ENCODE data around the gene P3H1.

Gene P3H1

GRCh38 chr1:42721926-42722325 is 44.9 kb downstream of the P3H1 start:
- TF ChIP-seq FOXP2 (optimal IDR thresholded peaks at IDR 0.05; ENCODE audit: borderline replicate concordance, extremely low read depth, extremely low read length, insufficient read depth): no peak

DNA sequence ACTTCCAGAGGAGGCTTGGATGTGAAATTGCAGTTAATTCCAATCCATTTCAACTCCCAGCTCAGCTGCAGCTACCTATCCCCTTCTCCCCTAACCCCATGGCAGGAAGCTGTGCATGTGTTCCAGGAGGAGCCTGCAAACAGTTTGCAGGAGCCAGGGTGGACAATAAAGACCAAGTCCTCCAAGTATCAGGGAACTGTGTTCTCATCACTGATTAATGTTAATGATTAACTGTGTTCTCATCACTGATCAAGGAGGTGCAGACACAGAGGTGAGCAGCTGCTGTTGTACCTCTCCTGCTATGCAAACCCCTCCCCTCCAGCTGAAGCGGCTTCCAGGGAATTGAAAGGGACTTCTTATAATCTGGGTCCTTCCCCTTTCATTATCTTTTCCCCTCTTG is 46.0 kb downstream of the P3H1 start:
- TF ChIP-seq SIN3A (IDR thresholded peaks at IDR 0.05; ENCODE audit: borderline replicate concordance, insufficient read depth, low read length) (no peak), TAF1 (IDR thresholded peaks at IDR 0.05; ENCODE audit: borderline replicate concordance, insufficient read depth, low read length) (no peak), POLR2AphosphoS5 (IDR thresholded peaks at IDR 0.05; ENCODE audit: low read depth, low read length) (no peak), FOXP2 (optimal IDR thresholded peaks at IDR 0.05; ENCODE audit: borderline replicate concordance, extremely low read depth, extremely low read length, insufficient read depth) (no peak)
- TF ChIP-seq, protein P1, sequence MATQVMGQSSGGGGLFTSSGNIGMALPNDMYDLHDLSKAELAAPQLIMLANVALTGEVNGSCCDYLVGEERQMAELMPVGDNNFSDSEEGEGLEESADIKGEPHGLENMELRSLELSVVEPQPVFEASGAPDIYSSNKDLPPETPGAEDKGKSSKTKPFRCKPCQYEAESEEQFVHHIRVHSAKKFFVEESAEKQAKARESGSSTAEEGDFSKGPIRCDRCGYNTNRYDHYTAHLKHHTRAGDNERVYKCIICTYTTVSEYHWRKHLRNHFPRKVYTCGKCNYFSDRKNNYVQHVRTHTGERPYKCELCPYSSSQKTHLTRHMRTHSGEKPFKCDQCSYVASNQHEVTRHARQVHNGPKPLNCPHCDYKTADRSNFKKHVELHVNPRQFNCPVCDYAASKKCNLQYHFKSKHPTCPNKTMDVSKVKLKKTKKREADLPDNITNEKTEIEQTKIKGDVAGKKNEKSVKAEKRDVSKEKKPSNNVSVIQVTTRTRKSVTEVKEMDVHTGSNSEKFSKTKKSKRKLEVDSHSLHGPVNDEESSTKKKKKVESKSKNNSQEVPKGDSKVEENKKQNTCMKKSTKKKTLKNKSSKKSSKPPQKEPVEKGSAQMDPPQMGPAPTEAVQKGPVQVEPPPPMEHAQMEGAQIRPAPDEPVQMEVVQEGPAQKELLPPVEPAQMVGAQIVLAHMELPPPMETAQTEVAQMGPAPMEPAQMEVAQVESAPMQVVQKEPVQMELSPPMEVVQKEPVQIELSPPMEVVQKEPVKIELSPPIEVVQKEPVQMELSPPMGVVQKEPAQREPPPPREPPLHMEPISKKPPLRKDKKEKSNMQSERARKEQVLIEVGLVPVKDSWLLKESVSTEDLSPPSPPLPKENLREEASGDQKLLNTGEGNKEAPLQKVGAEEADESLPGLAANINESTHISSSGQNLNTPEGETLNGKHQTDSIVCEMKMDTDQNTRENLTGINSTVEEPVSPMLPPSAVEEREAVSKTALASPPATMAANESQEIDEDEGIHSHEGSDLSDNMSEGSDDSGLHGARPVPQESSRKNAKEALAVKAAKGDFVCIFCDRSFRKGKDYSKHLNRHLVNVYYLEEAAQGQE (IDR thresholded peaks at IDR 0.05; ENCODE audit: insufficient read depth in 1 of 2, low read depth in 2 of 2, low read length in 2 of 2): no peak

GRCh38 chr1:42713293-42713692 is 53.5 kb downstream of the P3H1 start:
- no peak for TF ChIP-seq TAF1 (IDR thresholded peaks at IDR 0.05; ENCODE audit: borderline replicate concordance, insufficient read depth, low read length)
- no peak for TF ChIP-seq POLR2AphosphoS5 (IDR thresholded peaks at IDR 0.05; ENCODE audit: low read depth, low read length)
- TF ChIP-seq, protein P1 (IDR thresholded peaks at IDR 0.05; ENCODE audit: insufficient read depth in 1 of 2, low read depth in 2 of 2, low read length in 2 of 2): no peak
- TF ChIP-seq SIN3A (IDR thresholded peaks at IDR 0.05; ENCODE audit: borderline replicate concordance, insufficient read depth, low read length): no peak
- no peak for TF ChIP-seq FOXP2 (optimal IDR thresholded peaks at IDR 0.05; ENCODE audit: borderline replicate concordance, extremely low read depth, extremely low read length, insufficient read depth)

DNA sequence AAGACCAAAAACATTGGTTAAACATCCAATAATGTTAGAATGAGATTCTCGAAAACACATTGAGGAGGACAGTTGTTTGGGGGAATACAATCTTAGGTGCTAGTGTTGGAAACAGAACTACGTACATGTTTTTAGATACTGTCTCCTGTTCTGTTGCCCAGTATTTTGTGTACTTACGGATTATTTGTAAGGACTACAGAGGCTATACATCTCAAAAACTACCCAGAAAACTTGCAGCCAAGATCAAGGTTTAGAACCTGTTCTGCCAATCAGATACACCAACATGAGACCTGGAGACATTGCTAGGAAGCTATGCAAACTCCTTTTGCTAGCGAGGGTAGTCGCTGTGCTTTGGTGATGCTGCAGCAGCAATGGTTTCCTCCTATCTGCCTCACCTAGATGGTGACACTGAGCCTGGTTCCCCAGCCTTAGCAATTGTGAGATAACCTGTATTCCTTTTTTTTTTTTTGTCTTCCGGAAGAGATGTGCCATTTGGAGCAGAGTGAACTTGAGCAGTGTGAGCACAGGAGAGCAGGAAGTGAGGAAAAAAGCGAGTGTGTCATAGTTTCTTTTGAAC is 62.9 kb downstream of the P3H1 start:
- TF ChIP-seq TAF1 (IDR thresholded peaks at IDR 0.05; ENCODE audit: borderline replicate concordance, insufficient read depth, low read length) (no peak), POLR2AphosphoS5 (IDR thresholded peaks at IDR 0.05; ENCODE audit: low read depth, low read length) (no peak), SIN3A (IDR thresholded peaks at IDR 0.05; ENCODE audit: borderline replicate concordance, insufficient read depth, low read length) (no peak), FOXP2 (optimal IDR thresholded peaks at IDR 0.05; ENCODE audit: borderline replicate concordance, extremely low read depth, extremely low read length, insufficient read depth) (no peak)
- TF ChIP-seq, protein P1 (IDR thresholded peaks at IDR 0.05; ENCODE audit: insufficient read depth in 1 of 2, low read depth in 2 of 2, low read length in 2 of 2): no peak

GRCh38 chr1:42700006-42700405 is 66.8 kb downstream of the P3H1 start:
- no peak for TF ChIP-seq FOXP2 (optimal IDR thresholded peaks at IDR 0.05; ENCODE audit: borderline replicate concordance, extremely low read depth, extremely low read length, insufficient read depth)
- TF ChIP-seq POLR2AphosphoS5 (IDR thresholded peaks at IDR 0.05; ENCODE audit: low read depth, low read length): no peak
- TF ChIP-seq, protein P1 (IDR thresholded peaks at IDR 0.05; ENCODE audit: insufficient read depth in 1 of 2, low read depth in 2 of 2, low read length in 2 of 2): no peak

All from PFSK-1 (cell line).